Kidney epithelial cell (primary cell): ENCODE results near the gene SLC12A5. TPM values are rescaled to one million over a fixed set of nuclear protein-coding genes. Genes with fewer than 3 reads are reported as not detected.

Source experiments
- DNase-seq: peaks from one replicate; pipeline ENCODE4 v3.0.0-alpha.2; 2010; ENCODE audit warnings: low read depth
- H3K27me3 ChIP-seq: 2 replicates; pipeline ENCODE4 v1.6.0; 2011; ENCODE audit warnings: low read length; ENCODE audit not compliant: control insufficient read depth, insufficient read depth
- H3K36me3 ChIP-seq: 2 replicates; pipeline ENCODE4 v1.5.1; 2011; ENCODE audit warnings: low read length; ENCODE audit not compliant: control insufficient read depth, insufficient read depth
- H3K4me3 ChIP-seq: 2 replicates; pipeline ENCODE4 v1.5.1; 2011; ENCODE audit warnings: low read depth, mild to moderate bottlenecking, control low read depth, low read length
- CTCF ChIP-seq: IDR thresholded peaks from 2 replicates; pipeline ENCODE4 v1.5.1; 2011; ENCODE audit warnings: mild to moderate bottlenecking, moderate library complexity, low read length, control low read depth, inconsistent platforms; ENCODE audit not compliant: insufficient read depth, poor library complexity, severe bottlenecking
- total RNA-seq: library from RNA; depleted of rRNA; stranded (reverse); fragments of >200 nt; gene quantifications from 2 replicates; pipeline ENCODE4 v1.2.3, GENCODE V29; 2015

The SLC12A5 gene
- total RNA-seq, 1 donor from 2014 or later, result not detected

DNA sequence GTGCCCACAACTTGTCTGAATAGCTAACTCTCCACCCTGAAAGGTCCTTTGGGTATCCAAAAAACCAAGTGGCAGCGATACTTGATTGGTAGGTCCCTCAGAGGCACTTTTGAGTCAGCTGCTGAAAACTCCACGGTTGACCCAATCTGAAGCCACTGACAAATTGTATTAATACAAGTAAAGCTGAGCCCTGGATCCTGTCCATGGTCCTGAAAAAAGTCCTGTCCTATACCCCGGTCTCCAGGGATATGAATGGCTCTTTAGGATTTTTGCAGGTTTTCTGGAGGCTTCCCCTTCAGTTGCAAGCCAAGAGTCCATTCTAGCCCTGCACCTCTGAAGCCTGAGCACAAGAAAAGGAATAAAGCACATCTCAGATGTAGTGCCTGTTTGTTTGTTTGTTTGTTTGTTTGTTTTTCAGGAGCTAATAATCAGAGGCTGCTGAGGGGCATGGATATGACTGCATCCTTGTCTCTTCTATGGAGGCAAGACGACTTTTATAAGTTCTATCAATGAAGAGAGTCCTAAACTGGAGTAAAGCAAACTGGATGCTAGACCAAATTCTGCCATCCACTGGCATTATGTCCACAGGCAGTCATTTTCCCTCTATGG is 1.7 kb upstream of the SLC12A5 start:
- no peaks in the 10 kb centered on the region for H3K36me3 ChIP-seq
- peaks cover 74% of the 10 kb centered on the region for H3K27me3 ChIP-seq
- no peak overlapping the region for H3K4me3 ChIP-seq
- no peak for TF ChIP-seq CTCF
- no peak for DNase-seq

GRCh38 chr20:46028110-46028509 is 905 bp upstream of the SLC12A5 start:
- no peak for DNase-seq
- H3K27me3 ChIP-seq, result peaks cover 75% of the 10 kb centered on the region
- H3K4me3 ChIP-seq, result no peak overlapping the region
- no peaks in the 10 kb centered on the region for H3K36me3 ChIP-seq
- TF ChIP-seq CTCF, result no peak

- TF ChIP-seq CTCF, result no peak
- Histone ChIP-seq H3K27me3 (peaks cover 73% of the 10 kb centered on the region), H3K4me3 (no peak overlapping the region)
These were observed 1.4 kb downstream of the SLC12A5 start for GRCh38 chr20:46030284-46031013.

GRCh38 chr20:46031014-46031569 is 2.1 kb downstream of the SLC12A5 start:
- Histone ChIP-seq H3K36me3 (no peaks in the 10 kb centered on the region), H3K27me3 (peaks cover 72% of the 10 kb centered on the region), H3K4me3 (no peak overlapping the region)
- TF ChIP-seq CTCF, result no peak
- DNase-seq, result no peak

More at GRCh38 chr20:46030284-46031013, 1.4 kb downstream of the SLC12A5 start:
- no peak for DNase-seq
- no peaks in the 10 kb centered on the region for H3K36me3 ChIP-seq

DNA sequence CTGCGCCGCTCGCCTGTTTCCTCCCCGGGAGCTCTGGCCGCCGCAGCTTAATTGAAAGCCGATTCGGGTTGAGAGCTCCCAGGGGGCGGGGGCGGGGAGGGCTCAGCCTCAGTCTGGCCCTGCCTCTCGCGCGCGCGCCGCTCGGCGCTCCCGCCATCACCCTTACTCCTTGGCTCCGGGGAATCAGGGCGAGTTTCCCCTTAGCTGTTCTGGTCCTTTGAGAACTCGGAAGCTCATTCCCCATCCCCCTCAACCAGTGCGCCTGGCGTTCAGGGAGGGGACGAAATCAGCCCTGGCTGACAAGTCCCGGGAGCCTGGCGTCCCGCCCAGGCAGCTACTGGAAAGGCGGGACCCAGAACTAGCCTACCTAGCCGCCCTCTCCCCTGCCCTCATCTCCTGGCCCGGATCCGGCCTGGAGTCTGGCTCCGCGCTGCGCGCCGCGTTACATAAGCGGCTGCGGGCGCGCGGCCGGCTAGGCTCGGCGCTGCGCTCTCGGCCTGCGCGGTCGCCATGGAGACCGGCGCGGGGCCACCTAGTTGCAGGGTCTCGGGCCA is 2.8 kb downstream of the SLC12A5 start:
- Histone ChIP-seq H3K4me3 (no peak overlapping the region), H3K27me3 (peaks cover 69% of the 10 kb centered on the region), H3K36me3 (no peaks in the 10 kb centered on the region)
- DNase-seq, result no peak
- TF ChIP-seq CTCF, result no peak
